GM12878 (cell line): ENCODE measurements around the gene MEGF9.

ENCODE experiments used
- MTA2 ChIP-seq: fragments of 450-650 bp; IDR thresholded peaks from 2 replicates; pipeline ENCODE4 v1.6.1; 2016; ENCODE audit warnings: low read depth, mild to moderate bottlenecking, moderate library complexity
- MXI1 ChIP-seq: fragments of 150-350 bp; IDR thresholded peaks from 2 replicates; pipeline ENCODE4 v1.6.1; 2011; ENCODE audit warnings: low read depth, mild to moderate bottlenecking, inconsistent platforms, low read length, improper control_type of control experiment

GRCh38 chr9:120630333-120630732, 83.9 kb downstream of the MEGF9 start:
- TF ChIP-seq MXI1 (no peak), MTA2 (no peak)
